Measurements from ENCODE around the gene KCTD18. TPM values are rescaled to one million over a fixed set of nuclear protein-coding genes. Genes with fewer than 3 reads are reported as not detected.

KCTD18 gene
- total RNA-seq, 1 donor from 2014 or later = 17.6 TPM

DNA sequence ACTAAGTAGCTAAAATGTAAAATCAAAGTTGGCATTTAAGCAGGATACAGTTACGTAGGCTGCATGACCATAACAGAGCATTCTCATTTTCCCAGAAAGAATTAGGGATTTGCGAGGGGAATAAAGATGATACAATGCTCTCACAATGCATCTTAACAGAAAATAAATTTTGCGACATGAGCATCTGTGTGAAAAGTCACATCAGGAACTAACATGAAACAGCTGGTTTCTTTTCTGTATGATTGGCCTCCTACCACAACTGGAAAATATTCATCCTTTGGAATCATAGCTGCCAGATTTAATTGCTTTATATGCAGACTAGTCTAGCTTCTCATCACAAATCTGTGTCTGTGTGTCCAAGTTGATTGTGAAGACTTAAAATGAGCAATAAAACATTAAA, 66.0 kb downstream of the KCTD18 start:
- H3K36me3 Mint-ChIP-seq (ENCODE audit: low read depth) = peaks cover 49% of the 10 kb centered on the region
- no peaks in the 10 kb centered on the region for H3K9me3 Mint-ChIP-seq (ENCODE audit: low read depth)

GRCh38 chr2:200443376-200443775, 66.5 kb downstream of the KCTD18 start:
- no peak overlapping the region for H3K27ac Mint-ChIP-seq (ENCODE audit: unreplicated experiment)
- DNase-seq (ENCODE audit: low spot score) = no peak
- TF ChIP-seq, protein P1, sequence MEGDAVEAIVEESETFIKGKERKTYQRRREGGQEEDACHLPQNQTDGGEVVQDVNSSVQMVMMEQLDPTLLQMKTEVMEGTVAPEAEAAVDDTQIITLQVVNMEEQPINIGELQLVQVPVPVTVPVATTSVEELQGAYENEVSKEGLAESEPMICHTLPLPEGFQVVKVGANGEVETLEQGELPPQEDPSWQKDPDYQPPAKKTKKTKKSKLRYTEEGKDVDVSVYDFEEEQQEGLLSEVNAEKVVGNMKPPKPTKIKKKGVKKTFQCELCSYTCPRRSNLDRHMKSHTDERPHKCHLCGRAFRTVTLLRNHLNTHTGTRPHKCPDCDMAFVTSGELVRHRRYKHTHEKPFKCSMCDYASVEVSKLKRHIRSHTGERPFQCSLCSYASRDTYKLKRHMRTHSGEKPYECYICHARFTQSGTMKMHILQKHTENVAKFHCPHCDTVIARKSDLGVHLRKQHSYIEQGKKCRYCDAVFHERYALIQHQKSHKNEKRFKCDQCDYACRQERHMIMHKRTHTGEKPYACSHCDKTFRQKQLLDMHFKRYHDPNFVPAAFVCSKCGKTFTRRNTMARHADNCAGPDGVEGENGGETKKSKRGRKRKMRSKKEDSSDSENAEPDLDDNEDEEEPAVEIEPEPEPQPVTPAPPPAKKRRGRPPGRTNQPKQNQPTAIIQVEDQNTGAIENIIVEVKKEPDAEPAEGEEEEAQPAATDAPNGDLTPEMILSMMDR (IDR thresholded peaks at IDR 0.05) = no peak
- H3K4me1 Mint-ChIP-seq (ENCODE audit: low read depth) = peaks cover 9% of the 10 kb centered on the region
- H3K4me3 Mint-ChIP-seq (ENCODE audit: unreplicated experiment) = no peak overlapping the region
- no peaks in the 10 kb centered on the region for H3K9me3 Mint-ChIP-seq (ENCODE audit: low read depth)
- no peaks in the 10 kb centered on the region for H3K27me3 Mint-ChIP-seq (ENCODE audit: low read depth)
- H3K36me3 Mint-ChIP-seq (ENCODE audit: low read depth) = peaks cover 50% of the 10 kb centered on the region

More for the DNA sequence above, 66.0 kb downstream of the KCTD18 start:
- Mint-ChIP-seq H3K4me1 (ENCODE audit: low read depth) (peaks cover 9% of the 10 kb centered on the region), H3K27ac (ENCODE audit: unreplicated experiment) (no peak overlapping the region), H3K27me3 (ENCODE audit: low read depth) (no peaks in the 10 kb centered on the region), H3K4me3 (ENCODE audit: unreplicated experiment) (no peak overlapping the region)
- no peak for DNase-seq (ENCODE audit: low spot score)
- TF ChIP-seq, protein P1 (IDR thresholded peaks at IDR 0.05) = no peak

DNA sequence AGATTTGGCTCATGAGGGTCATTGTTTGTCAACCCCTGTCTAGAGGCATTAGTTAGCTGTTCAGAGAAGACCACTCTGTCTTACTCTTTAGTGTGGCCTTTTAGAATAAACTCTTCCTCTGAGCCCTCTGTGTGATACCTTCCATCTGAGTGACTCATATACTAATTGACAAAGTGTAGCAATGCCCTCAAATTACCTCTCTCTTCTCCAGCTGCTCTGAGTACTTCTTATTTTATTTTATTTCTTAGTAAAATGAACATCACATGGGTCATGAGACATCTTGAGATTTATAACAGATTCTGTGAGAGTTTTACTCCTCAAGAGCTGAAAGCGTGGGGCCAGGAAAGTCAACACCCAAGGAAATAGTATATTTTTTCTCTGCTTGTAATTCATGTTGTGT, 67.4 kb downstream of the KCTD18 start:
- Mint-ChIP-seq H3K27ac (ENCODE audit: unreplicated experiment) (peak overlapping the region; percentile 66), H3K36me3 (ENCODE audit: low read depth) (peaks cover 50% of the 10 kb centered on the region), H3K9me3 (ENCODE audit: low read depth) (no peaks in the 10 kb centered on the region), H3K4me3 (ENCODE audit: unreplicated experiment) (no peak overlapping the region), H3K27me3 (ENCODE audit: low read depth) (no peaks in the 10 kb centered on the region), H3K4me1 (ENCODE audit: low read depth) (peaks cover 9% of the 10 kb centered on the region)
- DNase-seq (ENCODE audit: low spot score) = no peak
- TF ChIP-seq, protein P1 (IDR thresholded peaks at IDR 0.05) = no peak

DNA sequence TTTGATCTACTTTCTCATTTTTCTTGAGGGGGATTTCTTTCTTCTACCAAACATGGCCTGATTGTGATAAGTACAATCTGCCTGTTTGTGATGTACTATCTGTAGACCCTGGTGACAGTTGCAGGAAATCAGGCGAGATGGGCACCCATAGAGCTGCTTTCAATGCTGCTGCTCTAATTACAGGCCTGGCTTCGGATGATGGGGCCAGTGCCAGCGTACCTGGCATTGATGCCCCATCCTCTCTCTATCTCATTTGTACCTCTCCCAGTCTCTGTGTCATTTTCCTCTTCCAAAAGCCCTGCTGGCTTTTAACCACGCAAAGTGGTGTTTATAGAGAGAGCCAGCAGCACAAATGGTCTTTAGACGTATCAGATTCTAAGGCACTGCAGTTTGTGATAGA, 69.9 kb downstream of the KCTD18 start:
- no peak overlapping the region for H3K27ac Mint-ChIP-seq (ENCODE audit: unreplicated experiment)
- peaks cover 50% of the 10 kb centered on the region for H3K36me3 Mint-ChIP-seq (ENCODE audit: low read depth)
- TF ChIP-seq, protein P1 (IDR thresholded peaks at IDR 0.05) = no peak
- DNase-seq (ENCODE audit: low spot score) = no peak
- H3K4me1 Mint-ChIP-seq (ENCODE audit: low read depth) = peaks cover 9% of the 10 kb centered on the region
- H3K27me3 Mint-ChIP-seq (ENCODE audit: low read depth) = no peaks in the 10 kb centered on the region
- no peak overlapping the region for H3K4me3 Mint-ChIP-seq (ENCODE audit: unreplicated experiment)
- H3K9me3 Mint-ChIP-seq (ENCODE audit: low read depth) = peaks cover 9% of the 10 kb centered on the region

Other genes starting within 250 kb of the KCTD18 start
- 233 to 237 TPM (median 233 TPM) in 3 replicates for gene SPATS2L, start 203.4 kb downstream of the KCTD18 start, total RNA-seq
- 4.9 to 6.6 TPM (median 5.7 TPM) in 3 replicates for gene SGO2, start 16.1 kb upstream of the KCTD18 start, total RNA-seq
- 1.7 to 3.4 TPM (median 2.0 TPM) in 3 replicates for gene AOX1, start 75.9 kb upstream of the KCTD18 start, total RNA-seq